Renal pelvis (tissue), 3 donors: Measurements from ENCODE around the gene GTSF1L. TPM values are rescaled to one million over a fixed set of nuclear protein-coding genes. Genes with fewer than 3 reads are reported as not detected.

ENCODE experiments used
- polyA plus RNA-seq, 3 donors: library from polyadenylated mRNA; unstranded; fragments of 120-200 nt; gene quantifications; one replicate each; pipeline ENCODE4 v1.2.1, GENCODE V29; 2013; ENCODE audit not compliant: insufficient read length in 3 of 3

The GTSF1L gene
- polyA plus RNA-seq, 3 donors = not detected

Other genes with a start within 250 kb of the GTSF1L start
- 10 to 100 TPM; 12.3 to 27.8 (median 25.8) TPM for gene L3MBTL1, start 219.3 kb downstream of the GTSF1L start, polyA plus RNA-seq
- gene SGK2, start 168.0 kb downstream of the GTSF1L start, polyA plus RNA-seq = 10 to 100 TPM; 38.4 to 80.6 (median 66.7) TPM
- 10 to 100 TPM; 69.1 to 73.0 (median 70.6) TPM for gene IFT52, start 136.1 kb downstream of the GTSF1L start, polyA plus RNA-seq
- 10 to 100 TPM; 24.4 to 33.9 (median 33.3) TPM for gene MYBL2, start 59.9 kb downstream of the GTSF1L start, polyA plus RNA-seq
- gene TOX2, start 187.8 kb upstream of the GTSF1L start, polyA plus RNA-seq = 1 to 10 TPM; 3.6 to 5.1 (median 3.7) TPM